Skeletal muscle cell (primary cell): Measurements from ENCODE around the gene NRXN3.
"Not testable (repeated sequence)": the region's sequence is repeated elsewhere in the genome, so short reads cannot be mapped to it uniquely, and the experiment has no call there.

Source experiments
- DNase-seq: peaks from one replicate; pipeline ENCODE4 v3.0.0-alpha.2; 2010; ENCODE audit warnings: low read depth
- H3K4me3 ChIP-seq: 2 replicates; pipeline ENCODE4 v1.5.1; 2011; ENCODE audit warnings: low read depth, mild to moderate bottlenecking, control low read depth, low read length, moderate library complexity

Gene NRXN3

DNA sequence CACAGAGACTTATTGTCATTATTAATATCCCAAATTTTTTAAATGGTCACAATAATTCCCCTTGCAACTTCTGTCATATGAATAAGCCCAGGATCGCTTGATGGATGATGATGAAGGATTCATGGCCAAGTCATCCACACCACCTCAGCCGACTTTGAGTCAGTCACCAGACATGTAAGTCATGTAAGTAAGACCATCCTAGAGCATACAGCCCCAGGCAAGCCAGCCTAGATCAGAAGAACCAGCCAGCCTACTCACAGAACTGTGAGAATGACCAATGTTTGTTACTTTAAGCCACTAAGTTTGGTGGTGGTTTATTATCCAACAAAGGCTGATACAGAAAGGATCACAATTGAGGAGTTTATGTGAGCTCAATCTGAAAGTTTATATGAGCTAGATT lies 341.8 kb downstream of the NRXN3 start:
- H3K4me3 ChIP-seq = no peak overlapping the region
- DNase-seq = no peak

DNA sequence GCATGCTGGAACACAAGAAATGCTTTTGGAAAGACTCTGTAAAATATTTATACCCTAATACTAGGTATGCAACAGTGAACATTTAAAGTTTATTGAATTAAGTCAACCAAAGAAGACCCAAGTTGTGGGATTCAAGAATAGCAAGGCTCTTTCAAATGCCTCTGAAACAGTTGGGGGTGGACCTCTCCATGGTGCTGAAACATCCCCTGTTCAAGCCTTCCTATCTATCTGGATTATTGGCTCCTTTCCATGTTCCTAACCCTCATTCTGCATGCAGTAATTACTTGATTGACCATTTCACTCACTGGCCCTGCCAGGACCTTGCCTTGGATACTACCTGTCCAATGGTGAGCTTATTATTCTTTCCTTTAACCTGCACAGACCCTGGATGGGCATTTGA lies 349.7 kb downstream of the NRXN3 start:
- peak; percentile 1 for DNase-seq

DNA sequence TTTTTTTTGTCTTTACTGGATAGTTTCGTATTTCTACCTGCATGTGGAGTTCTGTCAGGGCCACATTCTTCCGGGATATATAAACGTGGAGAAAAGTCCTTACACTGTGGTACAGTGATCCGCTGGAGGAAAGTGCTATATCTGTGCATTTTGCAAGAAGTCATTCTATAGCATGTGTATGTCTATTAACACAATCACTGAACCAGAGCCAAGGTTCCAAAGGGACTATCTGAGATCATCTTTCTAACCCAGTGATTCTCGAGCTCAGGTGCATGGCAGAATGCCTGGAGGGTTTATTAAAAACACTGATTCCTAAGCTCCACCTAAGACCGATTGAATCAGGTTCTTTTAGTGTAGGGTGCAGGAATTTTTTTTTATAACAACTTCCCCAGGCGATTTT lies 354.0 kb downstream of the NRXN3 start:
- DNase-seq = no peak
- H3K4me3 ChIP-seq = no peak overlapping the region

More for the DNA sequence above, 349.7 kb downstream of the NRXN3 start:
- no peak overlapping the region for H3K4me3 ChIP-seq

DNA sequence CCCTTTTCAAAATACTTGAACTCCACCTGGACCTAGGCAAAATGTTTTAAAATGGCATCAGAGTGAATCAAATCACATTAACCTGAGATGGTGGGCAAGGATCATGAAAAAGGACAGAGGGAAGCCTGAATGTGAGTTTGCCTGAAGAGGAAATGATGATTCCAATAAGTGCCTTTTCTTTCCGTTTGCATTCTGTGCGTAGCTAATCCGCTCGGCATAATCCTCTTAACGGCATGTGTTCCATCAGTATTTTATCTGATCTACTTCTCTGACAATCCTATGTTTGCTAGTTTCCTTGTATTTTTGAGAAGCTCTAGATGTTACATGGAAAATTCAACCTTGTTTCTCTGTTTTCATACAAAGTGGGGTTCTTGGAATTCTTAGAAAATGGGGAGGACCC lies 354.6 kb downstream of the NRXN3 start:
- no peak for DNase-seq
- no peak overlapping the region for H3K4me3 ChIP-seq

DNA sequence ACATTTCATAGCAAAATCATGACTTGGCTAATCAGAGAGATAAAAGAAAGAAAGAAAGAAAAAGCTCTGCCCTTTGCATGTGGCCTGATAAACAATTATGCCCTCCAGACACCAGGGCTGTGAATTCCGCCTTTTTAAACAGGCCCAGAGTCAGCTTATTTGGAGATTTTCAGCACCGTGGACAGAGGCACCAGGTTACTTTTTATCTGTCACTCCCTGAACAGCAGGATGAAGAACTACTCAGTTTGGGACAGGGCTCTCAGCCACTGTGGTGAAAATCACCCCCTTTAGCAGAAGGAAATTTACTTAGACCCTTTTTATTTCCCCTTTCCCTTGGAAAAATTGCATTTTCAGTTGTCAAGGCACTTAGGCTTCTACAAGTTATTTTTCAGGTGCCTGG lies 359.9 kb downstream of the NRXN3 start:
- no peak overlapping the region for H3K4me3 ChIP-seq
- DNase-seq = peak; percentile 0

DNA sequence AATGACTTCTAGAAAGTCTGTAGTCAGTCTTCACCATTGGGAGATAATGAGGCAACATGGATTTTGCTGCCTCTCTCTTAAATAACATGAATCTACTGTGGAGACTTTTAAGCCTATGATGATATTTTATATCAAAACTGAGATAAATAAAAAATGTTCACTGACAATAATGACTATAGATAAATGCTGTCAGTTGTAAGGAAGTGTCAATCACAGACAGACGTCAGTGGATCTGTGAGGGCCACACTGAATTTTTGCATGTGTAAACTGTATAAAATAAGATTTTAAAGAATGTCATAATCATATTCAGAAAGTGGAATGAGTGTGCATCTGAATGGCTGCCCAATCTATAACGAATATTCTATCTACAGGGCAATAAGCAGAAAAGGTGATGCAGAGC lies 364.0 kb downstream of the NRXN3 start:
- DNase-seq = no peak
- no peak overlapping the region for H3K4me3 ChIP-seq

DNA sequence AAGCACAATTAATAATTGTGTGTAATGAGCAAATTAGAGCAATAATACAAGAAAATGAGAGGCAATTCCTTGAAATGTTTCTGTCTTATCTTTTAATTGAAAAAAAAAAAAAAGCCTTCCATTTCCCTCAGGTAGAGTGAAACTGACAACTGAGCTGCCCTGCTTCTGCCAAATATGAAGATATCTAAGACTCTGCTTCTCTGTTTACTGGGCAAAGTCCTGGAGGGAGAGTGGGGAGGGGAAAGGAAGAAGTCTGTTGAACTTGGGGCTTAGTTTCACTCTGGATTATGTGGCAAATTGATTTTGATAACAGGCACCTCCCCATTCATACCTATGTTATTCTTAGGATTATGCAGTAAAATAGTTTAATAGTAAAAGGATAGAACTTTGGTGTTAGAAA lies 364.9 kb downstream of the NRXN3 start:
- no peak overlapping the region for H3K4me3 ChIP-seq
- DNase-seq = no peak

- not testable (repeated sequence) for DNase-seq, H3K4me3 ChIP-seq
Measured at GRCh38 chr14:78541788-78542187, 371.6 kb downstream of the NRXN3 start.

DNA sequence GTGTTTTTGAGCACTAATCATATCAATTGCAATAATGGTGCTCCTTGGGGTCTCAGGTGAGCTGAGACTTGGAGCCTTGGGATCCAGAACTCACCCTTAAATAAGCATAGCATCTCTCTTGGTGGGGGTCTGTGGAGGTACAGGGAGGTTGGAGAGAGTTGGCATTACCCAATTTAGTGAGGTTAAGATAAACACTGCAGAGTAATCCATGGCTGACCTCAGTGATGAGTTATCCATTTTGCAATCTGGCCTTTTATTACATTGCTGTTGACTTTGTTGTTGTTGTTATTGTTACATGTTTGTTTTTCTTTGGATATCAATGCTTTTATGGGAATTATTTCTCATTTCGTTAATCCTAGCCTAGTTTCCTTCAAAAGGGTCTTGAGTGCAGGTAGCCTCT lies 373.3 kb downstream of the NRXN3 start:
- DNase-seq = no peak

GRCh38 chr14:78561074-78561473 lies 390.9 kb downstream of the NRXN3 start:
- no peak overlapping the region for H3K4me3 ChIP-seq
- no peak for DNase-seq

More for the DNA sequence above, 373.3 kb downstream of the NRXN3 start:
- no peak overlapping the region for H3K4me3 ChIP-seq

GRCh38 chr14:78566026-78566858 lies 396.1 kb downstream of the NRXN3 start:
- peak overlapping the region; percentile 22 for H3K4me3 ChIP-seq
- peak; percentile 12 for DNase-seq

- no peak for DNase-seq
Measured at GRCh38 chr14:78566859-78567172, 396.6 kb downstream of the NRXN3 start.

GRCh38 chr14:78567343-78567742 lies 397.2 kb downstream of the NRXN3 start:
- no peak for DNase-seq
- H3K4me3 ChIP-seq = no peak overlapping the region

More at GRCh38 chr14:78566859-78567172, 396.6 kb downstream of the NRXN3 start:
- no peak overlapping the region for H3K4me3 ChIP-seq

DNA sequence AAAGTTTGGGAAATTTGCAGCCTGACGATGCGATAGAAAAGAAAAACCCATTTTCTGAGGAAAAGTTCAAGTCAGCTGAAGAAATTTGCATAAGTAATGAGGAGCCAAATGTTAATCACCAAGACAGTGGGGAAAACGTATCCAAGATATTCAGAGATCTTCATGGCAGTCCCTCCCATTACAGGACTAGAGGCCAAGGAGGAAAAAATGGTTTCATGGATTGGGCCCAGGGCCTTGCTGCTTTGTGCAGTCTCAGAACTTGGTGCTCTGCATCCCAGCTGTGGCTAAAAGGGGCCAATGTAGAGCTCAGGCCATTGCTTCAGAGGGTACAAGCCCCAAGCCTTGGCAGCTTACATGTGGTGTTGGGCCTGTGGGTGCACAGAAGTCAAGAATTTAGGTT lies 403.6 kb downstream of the NRXN3 start:
- not testable (repeated sequence) for H3K4me3 ChIP-seq, DNase-seq

DNA sequence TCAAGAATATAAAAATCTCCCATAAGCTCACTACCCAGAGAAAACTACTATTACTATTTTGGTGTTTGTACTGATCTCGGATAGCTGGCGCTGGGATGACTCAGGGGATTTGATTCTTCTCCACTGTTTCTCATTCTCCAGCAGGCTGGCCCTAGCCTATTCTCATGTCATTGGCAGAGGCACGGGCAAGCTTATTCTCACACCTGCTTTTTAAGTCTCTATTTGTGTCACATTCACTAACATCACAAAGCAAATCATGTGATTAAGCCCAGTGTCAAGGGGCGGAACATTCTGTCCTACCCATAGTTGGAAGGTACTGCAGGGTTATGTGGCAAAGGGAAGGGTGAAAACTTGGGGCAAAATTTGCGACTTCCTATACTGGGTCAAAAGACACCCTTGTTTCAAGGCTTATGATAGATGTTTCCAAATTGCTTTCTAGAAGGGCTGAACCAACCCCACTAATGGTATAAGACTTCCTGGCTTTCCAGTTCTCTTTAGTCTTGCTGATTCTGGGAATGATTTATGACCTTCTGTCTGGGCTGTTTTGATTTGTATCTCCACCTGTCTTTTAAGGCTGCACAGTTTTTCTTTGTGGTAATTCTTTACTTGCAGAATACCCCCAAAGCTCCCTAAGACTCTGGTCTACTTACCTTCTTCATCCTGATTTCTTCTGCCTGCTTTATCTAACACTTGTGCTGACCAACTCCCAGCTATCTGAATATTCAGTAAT lies 406.4 kb downstream of the NRXN3 start:
- H3K4me3 ChIP-seq = no peak overlapping the region
- no peak for DNase-seq

DNA sequence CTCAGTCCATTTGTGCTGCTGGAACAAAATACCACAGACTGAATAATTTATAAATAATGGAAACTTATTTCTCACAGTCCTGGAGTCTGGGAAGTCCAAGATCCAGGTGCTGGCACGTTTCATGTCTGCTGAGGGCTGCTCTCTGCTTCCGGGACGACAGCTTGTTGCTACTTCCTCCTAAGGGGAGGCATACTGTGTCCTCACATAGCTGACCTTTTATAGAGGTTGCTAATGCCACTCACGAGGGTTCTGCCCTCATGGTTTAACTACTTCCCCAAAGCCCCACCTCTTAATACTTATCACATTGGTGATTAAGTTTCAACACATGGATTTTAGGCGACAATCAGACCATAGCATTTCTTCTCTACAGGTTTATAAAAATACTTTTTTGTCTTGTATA lies 411.1 kb downstream of the NRXN3 start:
- no peak for DNase-seq
- no peak overlapping the region for H3K4me3 ChIP-seq

- H3K4me3 ChIP-seq = no peak overlapping the region
- no peak for DNase-seq
Measured at GRCh38 chr14:78586681-78587080, 416.5 kb downstream of the NRXN3 start.

DNA sequence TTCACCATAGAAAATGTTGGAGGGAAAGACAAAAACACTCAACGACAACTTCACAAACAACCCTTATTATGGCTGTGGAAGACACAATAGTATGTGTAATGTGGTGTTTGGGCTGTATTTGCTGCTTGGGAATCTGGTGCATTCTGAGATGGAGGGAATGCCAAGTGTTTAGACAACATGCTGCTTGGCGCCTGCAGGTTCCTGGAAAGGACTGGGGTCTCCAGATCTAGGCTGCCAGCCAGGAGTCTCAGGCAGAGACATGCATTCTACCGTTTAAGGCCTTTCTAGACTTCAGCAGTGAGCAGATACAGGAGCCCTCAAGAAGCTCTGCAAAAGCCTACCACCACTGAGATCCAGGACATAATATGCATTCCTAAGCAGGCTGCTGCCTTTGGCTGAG lies 418.7 kb downstream of the NRXN3 start:
- no peak for DNase-seq

GRCh38 chr14:78592616-78593219 lies 422.5 kb downstream of the NRXN3 start:
- no peak for DNase-seq

More for the DNA sequence above, 418.7 kb downstream of the NRXN3 start:
- H3K4me3 ChIP-seq = no peak overlapping the region

GRCh38 chr14:78593949-78594348 lies 423.8 kb downstream of the NRXN3 start:
- no peak overlapping the region for H3K4me3 ChIP-seq
- no peak for DNase-seq

More at GRCh38 chr14:78592616-78593219, 422.5 kb downstream of the NRXN3 start:
- H3K4me3 ChIP-seq = no peak overlapping the region
